Progenitor cell of endocrine pancreas (in vitro differentiated cells): ENCODE data around the gene GRIA4. TPM values are rescaled to one million over a fixed set of nuclear protein-coding genes. Genes with fewer than 3 reads are reported as not detected.
A peak's percentile ranks its signal among the peaks of the same experiment; 100 is the strongest.

Source experiments
- DNase-seq: peaks from one replicate; pipeline ENCODE4 v3.0.0; 2021; ENCODE audit warnings: low spot score; ENCODE audit not compliant: unreplicated experiment
- H3K27ac Mint-ChIP-seq: 2 replicates; pipeline ENCODE4 v1.8.0; 2021; ENCODE audit warnings: mild to moderate bottlenecking, moderate library complexity, mixed read lengths
- H3K27me3 Mint-ChIP-seq: 2 replicates; pipeline ENCODE4 v1.8.0; 2021; ENCODE audit warnings: mixed read lengths
- H3K36me3 Mint-ChIP-seq: 2 replicates; pipeline ENCODE4 v1.8.0; 2022; ENCODE audit warnings: mixed read lengths; ENCODE audit not compliant: insufficient read depth
- H3K4me1 Mint-ChIP-seq: 2 replicates; pipeline ENCODE4 v1.8.0; 2021; ENCODE audit warnings: low read depth, mixed read lengths
- H3K4me3 Mint-ChIP-seq: 2 replicates; pipeline ENCODE4 v1.8.0; 2021; ENCODE audit warnings: low read depth, mild to moderate bottlenecking, moderate library complexity, mixed read lengths
- H3K9me3 Mint-ChIP-seq: 2 replicates; pipeline ENCODE4 v1.8.0; 2021; ENCODE audit warnings: low read depth, mixed read lengths
- total RNA-seq: library from RNA; stranded (reverse); gene quantifications from 2 replicates; pipeline ENCODE4 v1.2.1, GENCODE V29; 2021
- TF ChIP-seq, protein P1 (sequence below): fragments of 200-600 bp; sonication (generic); IDR thresholded peaks from one replicate; pipeline ENCODE4 v1.5.0; 2021; ENCODE audit warnings: antibody characterized with exemption, mild to moderate bottlenecking; ENCODE audit not compliant: unreplicated experiment

The GRIA4 gene
- total RNA-seq, 1 donor from 2014 or later = 1.3 TPM

DNA sequence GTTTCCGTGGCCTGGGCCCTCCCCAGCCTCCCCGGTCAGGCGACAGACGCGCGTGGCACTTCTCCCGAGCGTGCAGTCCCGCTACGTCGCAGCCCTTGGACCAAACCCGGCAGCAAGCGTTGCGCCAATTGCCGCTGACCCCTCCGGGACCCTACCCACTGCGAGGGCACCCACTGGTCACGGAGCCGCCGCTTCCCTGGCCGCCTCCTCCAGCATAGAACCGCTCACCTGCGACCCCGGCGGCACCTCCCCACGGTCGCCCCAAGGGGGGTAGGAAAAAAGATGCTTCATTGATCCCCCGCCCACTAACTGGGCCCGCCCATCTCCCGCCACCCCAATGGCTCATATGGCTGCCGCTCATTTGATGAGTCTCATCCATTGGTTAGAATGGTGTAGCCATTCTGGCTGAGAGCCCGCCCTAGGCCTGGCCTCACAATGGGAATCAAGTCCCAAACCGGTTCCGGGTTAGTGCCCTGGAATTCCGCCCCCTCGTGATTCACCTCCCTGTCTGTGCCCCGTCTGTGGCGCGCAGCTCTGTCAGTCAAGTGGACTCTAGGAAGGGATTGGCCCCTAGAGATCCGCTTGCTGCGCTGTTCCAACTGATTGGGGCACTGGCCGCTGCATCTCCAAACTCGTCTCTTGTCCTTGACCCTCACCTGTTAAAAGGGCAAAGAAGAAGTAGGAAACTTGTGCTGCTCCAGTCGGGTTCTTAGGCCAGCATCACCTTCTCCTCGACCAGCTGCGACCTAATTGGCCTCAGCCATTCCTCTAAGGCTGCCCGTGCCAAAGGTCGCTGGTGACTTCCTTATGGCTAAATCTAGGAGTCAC is 412.3 kb downstream of the GRIA4 start, which contains the start of gene MSANTD4:
MSANTD4 (minus strand) TSS at position 274 of the 828 bp plus-strand sequence. CDS start 11,323 bp downstream, outside the sequence.
- DNase-seq = peak; percentile 94
- peak within 1 kb of the TSS; percentile 93 for H3K4me3 Mint-ChIP-seq
- no peaks in the 10 kb centered on the region for H3K27me3 Mint-ChIP-seq
- peaks cover 5% of the 10 kb centered on the region for H3K36me3 Mint-ChIP-seq
- TF ChIP-seq, protein P1, sequence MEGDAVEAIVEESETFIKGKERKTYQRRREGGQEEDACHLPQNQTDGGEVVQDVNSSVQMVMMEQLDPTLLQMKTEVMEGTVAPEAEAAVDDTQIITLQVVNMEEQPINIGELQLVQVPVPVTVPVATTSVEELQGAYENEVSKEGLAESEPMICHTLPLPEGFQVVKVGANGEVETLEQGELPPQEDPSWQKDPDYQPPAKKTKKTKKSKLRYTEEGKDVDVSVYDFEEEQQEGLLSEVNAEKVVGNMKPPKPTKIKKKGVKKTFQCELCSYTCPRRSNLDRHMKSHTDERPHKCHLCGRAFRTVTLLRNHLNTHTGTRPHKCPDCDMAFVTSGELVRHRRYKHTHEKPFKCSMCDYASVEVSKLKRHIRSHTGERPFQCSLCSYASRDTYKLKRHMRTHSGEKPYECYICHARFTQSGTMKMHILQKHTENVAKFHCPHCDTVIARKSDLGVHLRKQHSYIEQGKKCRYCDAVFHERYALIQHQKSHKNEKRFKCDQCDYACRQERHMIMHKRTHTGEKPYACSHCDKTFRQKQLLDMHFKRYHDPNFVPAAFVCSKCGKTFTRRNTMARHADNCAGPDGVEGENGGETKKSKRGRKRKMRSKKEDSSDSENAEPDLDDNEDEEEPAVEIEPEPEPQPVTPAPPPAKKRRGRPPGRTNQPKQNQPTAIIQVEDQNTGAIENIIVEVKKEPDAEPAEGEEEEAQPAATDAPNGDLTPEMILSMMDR = no peak
- peaks cover 6% of the 10 kb centered on the region for H3K9me3 Mint-ChIP-seq
- peak within 1 kb of the TSS; percentile 96 for H3K27ac Mint-ChIP-seq
- peaks cover 26% of the 10 kb centered on the region for H3K4me1 Mint-ChIP-seq

- TF ChIP-seq, protein P1 = no peak
- H3K9me3 Mint-ChIP-seq = peaks cover 9% of the 10 kb centered on the region
- peak overlapping the region; percentile 96 for H3K27ac Mint-ChIP-seq
- no peak for DNase-seq
- H3K27me3 Mint-ChIP-seq = no peaks in the 10 kb centered on the region
- peak overlapping the region; percentile 93 for H3K4me3 Mint-ChIP-seq
- peaks cover 26% of the 10 kb centered on the region for H3K4me1 Mint-ChIP-seq
- H3K36me3 Mint-ChIP-seq = peaks cover 5% of the 10 kb centered on the region
Measured at GRCh38 chr11:106022795-106023275, 413.0 kb downstream of the GRIA4 start.

DNA sequence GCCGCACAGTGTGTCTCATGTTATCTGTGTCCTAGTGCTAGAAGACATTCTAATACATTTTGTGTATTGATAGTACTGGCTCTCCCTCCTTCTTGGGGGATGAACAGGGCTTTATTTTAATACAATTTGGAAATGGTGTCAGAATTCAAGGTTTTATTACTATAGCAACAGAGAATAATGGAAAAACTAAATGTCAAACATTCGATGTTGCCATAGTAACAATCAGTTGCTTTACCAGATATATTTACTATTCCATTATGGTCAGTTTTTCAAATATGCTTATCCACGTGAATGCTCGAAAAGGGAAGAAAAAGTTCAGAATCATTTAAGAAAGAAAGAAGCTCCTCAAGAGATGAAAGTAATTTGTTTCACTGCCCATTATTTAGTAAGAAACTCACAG is 420.7 kb downstream of the GRIA4 start:
- Mint-ChIP-seq H3K27me3 (no peaks in the 10 kb centered on the region), H3K9me3 (peaks cover 12% of the 10 kb centered on the region), H3K4me3 (no peak overlapping the region), H3K36me3 (no peaks in the 10 kb centered on the region), H3K27ac (peak overlapping the region; percentile 27), H3K4me1 (peaks cover 14% of the 10 kb centered on the region)
- DNase-seq = no peak
- TF ChIP-seq, protein P1 = no peak

- no peak for DNase-seq
- no peaks in the 10 kb centered on the region for H3K36me3 Mint-ChIP-seq
- H3K27ac Mint-ChIP-seq = no peak overlapping the region
- H3K4me3 Mint-ChIP-seq = no peak overlapping the region
- H3K9me3 Mint-ChIP-seq = peaks cover 12% of the 10 kb centered on the region
- H3K27me3 Mint-ChIP-seq = no peaks in the 10 kb centered on the region
- TF ChIP-seq, protein P1 = no peak
- peaks cover 14% of the 10 kb centered on the region for H3K4me1 Mint-ChIP-seq
Measured at GRCh38 chr11:106031202-106031810, 421.4 kb downstream of the GRIA4 start.
